ENCODE data around the gene ETV5.

ETV5 gene

DNA sequence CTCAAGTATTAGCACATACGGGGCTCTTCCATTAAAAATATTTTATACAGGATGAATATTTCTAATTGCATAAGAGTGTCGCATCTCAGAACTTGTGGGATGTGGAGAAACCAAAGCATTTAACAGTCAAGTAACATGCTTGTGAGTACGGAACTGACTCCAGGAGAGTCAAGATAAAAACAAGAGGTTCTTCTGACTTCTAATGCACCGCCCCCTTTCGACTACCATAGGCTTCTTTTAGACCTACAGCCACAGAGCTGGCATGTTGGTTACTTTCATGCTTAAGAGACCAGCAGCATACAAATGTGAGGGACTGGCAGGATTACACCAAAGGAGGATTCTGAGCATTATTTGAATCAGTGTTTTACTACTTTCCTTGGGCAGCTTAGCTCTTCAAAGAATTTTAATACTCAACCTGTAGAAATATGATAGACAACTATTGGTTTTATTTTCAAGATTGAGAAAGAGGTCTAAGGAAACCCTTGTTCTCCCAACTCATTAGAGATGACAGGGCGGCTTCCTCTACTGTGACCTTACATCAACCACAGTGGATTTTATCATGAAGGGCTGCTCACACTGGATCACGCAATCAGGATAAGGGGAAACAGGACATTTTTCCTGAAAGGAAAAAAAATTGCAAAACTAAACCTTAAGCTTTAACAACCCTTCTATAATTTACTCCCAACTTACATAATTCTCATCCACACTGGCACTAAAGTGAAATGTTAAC lies 14.0 kb downstream of the ETV5 start:
- ChIA-PET CTCF (interaction anchor here (0.5 to 0.7 kb wide), 2 partner anchors 20 to 109 kb away, joined by 3 to 5 read pairs; no protein-coding TSS in a partner anchor), POLR2A (no interaction called here)
- Histone ChIP-seq H3K36me3 (ENCODE audit: control insufficient read depth in 2 of 2, insufficient read depth in 1 of 2, low read length in 2 of 2) (no peaks in the 10 kb centered on the region), H3K4me3 (ENCODE audit: low read depth, low read length) (no peak overlapping the region), H3K9me3 (ENCODE audit: control insufficient read depth, insufficient read depth, low read depth, low read length) (no peaks in the 10 kb centered on the region), H3K4me1 (ENCODE audit: control insufficient read depth, insufficient read depth, low read length) (peaks cover 13% of the 10 kb centered on the region; the same call in 1 of the 2 replicates), H3K27ac (ENCODE audit: extremely low read depth, low read depth, low read length) (no peak overlapping the region)
- TF ChIP-seq KLF1 (tag by site-specific recombination; IDR thresholded peaks at IDR 0.05) (no peak), ZNF555 (tag by site-specific recombination; conservative IDR thresholded peaks at IDR 0.05) (no peak)

DNA sequence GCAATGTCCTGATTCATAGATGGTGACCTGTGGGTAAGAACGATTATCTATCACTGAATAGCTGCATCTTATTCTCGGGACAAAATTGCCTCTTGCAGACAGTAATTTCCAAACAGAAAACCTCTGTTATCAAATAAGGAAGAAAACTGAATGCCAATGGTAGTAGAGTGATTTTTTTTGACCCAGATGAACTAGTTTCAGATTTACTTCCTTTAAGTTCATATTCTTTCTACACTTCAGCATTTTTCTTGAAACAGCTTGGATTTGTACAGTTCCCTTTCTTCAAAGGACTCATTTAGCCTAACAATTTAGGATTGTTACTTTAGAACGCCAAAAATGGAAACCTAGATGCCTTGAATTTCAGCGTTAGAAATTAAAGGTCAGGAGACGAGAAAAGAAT lies 14.6 kb downstream of the ETV5 start:
- POLR2A ChIA-PET = no interaction called here
- TF ChIP-seq ZNF549 (tag by site-specific recombination; IDR thresholded peaks at IDR 0.05) (no peak), ZNF335 (tag by site-specific recombination; conservative IDR thresholded peaks at IDR 0.05) (no peak), ZNF223 (tag by site-specific recombination; IDR thresholded peaks at IDR 0.05) (no peak), ZNF624 (tag by site-specific recombination; IDR thresholded peaks at IDR 0.05) (no peak)
- TF ChIP-seq, protein P1, sequence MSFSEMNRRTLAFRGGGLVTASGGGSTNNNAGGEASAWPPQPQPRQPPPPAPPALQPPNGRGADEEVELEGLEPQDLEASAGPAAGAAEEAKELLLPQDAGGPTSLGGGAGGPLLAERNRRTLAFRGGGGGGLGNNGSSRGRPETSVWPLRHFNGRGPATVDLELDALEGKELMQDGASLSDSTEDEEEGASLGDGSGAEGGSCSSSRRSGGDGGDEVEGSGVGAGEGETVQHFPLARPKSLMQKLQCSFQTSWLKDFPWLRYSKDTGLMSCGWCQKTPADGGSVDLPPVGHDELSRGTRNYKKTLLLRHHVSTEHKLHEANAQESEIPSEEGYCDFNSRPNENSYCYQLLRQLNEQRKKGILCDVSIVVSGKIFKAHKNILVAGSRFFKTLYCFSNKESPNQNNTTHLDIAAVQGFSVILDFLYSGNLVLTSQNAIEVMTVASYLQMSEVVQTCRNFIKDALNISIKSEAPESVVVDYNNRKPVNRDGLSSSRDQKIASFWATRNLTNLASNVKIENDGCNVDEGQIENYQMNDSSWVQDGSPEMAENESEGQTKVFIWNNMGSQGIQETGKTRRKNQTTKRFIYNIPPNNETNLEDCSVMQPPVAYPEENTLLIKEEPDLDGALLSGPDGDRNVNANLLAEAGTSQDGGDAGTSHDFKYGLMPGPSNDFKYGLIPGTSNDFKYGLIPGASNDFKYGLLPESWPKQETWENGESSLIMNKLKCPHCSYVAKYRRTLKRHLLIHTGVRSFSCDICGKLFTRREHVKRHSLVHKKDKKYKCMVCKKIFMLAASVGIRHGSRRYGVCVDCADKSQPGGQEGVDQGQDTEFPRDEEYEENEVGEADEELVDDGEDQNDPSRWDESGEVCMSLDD (tag by site-specific recombination; IDR thresholded peaks at IDR 0.05) = no peak
- TF ChIP-seq, protein P2, sequence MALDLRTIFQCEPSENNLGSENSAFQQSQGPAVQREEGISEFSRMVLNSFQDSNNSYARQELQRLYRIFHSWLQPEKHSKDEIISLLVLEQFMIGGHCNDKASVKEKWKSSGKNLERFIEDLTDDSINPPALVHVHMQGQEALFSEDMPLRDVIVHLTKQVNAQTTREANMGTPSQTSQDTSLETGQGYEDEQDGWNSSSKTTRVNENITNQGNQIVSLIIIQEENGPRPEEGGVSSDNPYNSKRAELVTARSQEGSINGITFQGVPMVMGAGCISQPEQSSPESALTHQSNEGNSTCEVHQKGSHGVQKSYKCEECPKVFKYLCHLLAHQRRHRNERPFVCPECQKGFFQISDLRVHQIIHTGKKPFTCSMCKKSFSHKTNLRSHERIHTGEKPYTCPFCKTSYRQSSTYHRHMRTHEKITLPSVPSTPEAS (tag by site-specific recombination; IDR thresholded peaks at IDR 0.05) = no peak
- TF ChIP-seq, protein P3, sequence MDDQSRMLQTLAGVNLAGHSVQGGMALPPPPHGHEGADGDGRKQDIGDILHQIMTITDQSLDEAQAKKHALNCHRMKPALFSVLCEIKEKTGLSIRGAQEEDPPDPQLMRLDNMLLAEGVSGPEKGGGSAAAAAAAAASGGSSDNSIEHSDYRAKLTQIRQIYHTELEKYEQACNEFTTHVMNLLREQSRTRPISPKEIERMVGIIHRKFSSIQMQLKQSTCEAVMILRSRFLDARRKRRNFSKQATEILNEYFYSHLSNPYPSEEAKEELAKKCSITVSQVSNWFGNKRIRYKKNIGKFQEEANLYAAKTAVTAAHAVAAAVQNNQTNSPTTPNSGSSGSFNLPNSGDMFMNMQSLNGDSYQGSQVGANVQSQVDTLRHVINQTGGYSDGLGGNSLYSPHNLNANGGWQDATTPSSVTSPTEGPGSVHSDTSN (CRISPR knock-in tag; IDR thresholded peaks at IDR 0.05) = no peak
- Histone ChIP-seq H3K36me3 (ENCODE audit: control insufficient read depth in 2 of 2, insufficient read depth in 1 of 2, low read length in 2 of 2) (no peaks in the 10 kb centered on the region), H3K4me1 (ENCODE audit: control insufficient read depth, insufficient read depth, low read length) (peaks cover 10% of the 10 kb centered on the region; the same call in 1 of the 2 replicates), H3K9me3 (ENCODE audit: control insufficient read depth, insufficient read depth, low read depth, low read length) (no peaks in the 10 kb centered on the region), H3K4me3 (ENCODE audit: low read depth, low read length) (no peak overlapping the region), H3K27ac (ENCODE audit: extremely low read depth, low read depth, low read length) (no peak overlapping the region)
- CTCF ChIA-PET = interaction anchor here (0.5 kb wide), 1 partner anchor 109 kb away, joined by 3 read pairs; no protein-coding TSS in a partner anchor

DNA sequence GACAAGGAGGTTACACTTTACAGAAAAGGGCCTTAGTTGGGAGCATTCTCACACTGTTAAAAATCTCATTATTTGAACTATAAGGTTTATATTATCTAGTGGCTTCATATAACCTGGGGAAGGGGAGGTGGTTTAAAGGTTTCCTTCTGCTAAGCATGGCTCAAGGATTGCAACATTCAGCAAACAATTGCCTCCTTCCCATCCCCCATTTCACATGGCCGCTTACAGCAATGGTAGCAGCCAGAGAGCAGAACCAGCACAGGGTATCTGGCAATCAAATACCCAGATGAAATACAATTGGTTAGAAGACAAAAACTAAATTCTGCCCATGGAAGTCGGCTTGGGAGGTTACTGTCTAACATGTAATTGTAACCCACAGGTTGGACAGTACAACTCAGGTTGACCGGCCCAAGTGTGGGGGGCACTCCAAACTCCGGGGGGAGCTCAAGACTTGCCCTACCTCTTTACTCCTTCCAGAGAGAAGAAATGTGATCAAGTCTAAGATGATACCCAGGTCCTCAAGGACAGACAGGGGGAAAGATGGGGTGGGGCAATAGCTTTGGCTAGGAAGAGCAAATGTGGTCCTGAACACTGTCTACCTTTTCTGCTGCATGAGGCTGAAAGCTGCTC lies 15.5 kb downstream of the ETV5 start:
- Histone ChIP-seq H3K36me3 (ENCODE audit: control insufficient read depth in 2 of 2, insufficient read depth in 1 of 2, low read length in 2 of 2) (no peaks in the 10 kb centered on the region), H3K4me1 (ENCODE audit: control insufficient read depth, insufficient read depth, low read length) (peaks cover 6% of the 10 kb centered on the region; the same call in 1 of the 2 replicates), H3K27ac (ENCODE audit: extremely low read depth, low read depth, low read length) (no peak overlapping the region), H3K9me3 (ENCODE audit: control insufficient read depth, insufficient read depth, low read depth, low read length) (no peaks in the 10 kb centered on the region), H3K4me3 (ENCODE audit: low read depth, low read length) (no peak overlapping the region)
- CTCF ChIA-PET = interaction anchor here (0.6 kb wide), 1 partner anchor 309 kb away, joined by 4 read pairs; no protein-coding TSS in a partner anchor
- POLR2A ChIA-PET = no interaction called here
- TF ChIP-seq ZNF416 (tag by site-specific recombination; IDR thresholded peaks at IDR 0.05) (no peak), ZNF404 (tag by site-specific recombination; IDR thresholded peaks at IDR 0.05) (no peak), REPIN1 (tag by site-specific recombination; IDR thresholded peaks at IDR 0.05; ENCODE audit: low read depth) (no peak), ZNF501 (tag by site-specific recombination; IDR thresholded peaks at IDR 0.05) (no peak), SP2 (tag by site-specific recombination; IDR thresholded peaks at IDR 0.05) (no peak), SP7 (tag by site-specific recombination; IDR thresholded peaks at IDR 0.05) (no peak)
- TF ChIP-seq, protein P4, sequence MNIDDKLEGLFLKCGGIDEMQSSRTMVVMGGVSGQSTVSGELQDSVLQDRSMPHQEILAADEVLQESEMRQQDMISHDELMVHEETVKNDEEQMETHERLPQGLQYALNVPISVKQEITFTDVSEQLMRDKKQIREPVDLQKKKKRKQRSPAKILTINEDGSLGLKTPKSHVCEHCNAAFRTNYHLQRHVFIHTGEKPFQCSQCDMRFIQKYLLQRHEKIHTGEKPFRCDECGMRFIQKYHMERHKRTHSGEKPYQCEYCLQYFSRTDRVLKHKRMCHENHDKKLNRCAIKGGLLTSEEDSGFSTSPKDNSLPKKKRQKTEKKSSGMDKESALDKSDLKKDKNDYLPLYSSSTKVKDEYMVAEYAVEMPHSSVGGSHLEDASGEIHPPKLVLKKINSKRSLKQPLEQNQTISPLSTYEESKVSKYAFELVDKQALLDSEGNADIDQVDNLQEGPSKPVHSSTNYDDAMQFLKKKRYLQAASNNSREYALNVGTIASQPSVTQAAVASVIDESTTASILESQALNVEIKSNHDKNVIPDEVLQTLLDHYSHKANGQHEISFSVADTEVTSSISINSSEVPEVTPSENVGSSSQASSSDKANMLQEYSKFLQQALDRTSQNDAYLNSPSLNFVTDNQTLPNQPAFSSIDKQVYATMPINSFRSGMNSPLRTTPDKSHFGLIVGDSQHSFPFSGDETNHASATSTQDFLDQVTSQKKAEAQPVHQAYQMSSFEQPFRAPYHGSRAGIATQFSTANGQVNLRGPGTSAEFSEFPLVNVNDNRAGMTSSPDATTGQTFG (tag by site-specific recombination; IDR thresholded peaks at IDR 0.05; ENCODE audit: borderline replicate concordance) = no peak
- TF ChIP-seq, protein P5, sequence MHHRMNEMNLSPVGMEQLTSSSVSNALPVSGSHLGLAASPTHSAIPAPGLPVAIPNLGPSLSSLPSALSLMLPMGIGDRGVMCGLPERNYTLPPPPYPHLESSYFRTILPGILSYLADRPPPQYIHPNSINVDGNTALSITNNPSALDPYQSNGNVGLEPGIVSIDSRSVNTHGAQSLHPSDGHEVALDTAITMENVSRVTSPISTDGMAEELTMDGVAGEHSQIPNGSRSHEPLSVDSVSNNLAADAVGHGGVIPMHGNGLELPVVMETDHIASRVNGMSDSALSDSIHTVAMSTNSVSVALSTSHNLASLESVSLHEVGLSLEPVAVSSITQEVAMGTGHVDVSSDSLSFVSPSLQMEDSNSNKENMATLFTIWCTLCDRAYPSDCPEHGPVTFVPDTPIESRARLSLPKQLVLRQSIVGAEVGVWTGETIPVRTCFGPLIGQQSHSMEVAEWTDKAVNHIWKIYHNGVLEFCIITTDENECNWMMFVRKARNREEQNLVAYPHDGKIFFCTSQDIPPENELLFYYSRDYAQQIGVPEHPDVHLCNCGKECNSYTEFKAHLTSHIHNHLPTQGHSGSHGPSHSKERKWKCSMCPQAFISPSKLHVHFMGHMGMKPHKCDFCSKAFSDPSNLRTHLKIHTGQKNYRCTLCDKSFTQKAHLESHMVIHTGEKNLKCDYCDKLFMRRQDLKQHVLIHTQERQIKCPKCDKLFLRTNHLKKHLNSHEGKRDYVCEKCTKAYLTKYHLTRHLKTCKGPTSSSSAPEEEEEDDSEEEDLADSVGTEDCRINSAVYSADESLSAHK (tag by site-specific recombination; IDR thresholded peaks at IDR 0.05) = no peak
